ENCODE data around the gene THAP12. TPM values are rescaled to one million over a fixed set of nuclear protein-coding genes. Genes with fewer than 3 reads are reported as not detected.

THAP12 gene
- total and polyA plus RNA-seq, 4 donors, result 5.6 to 21.9 (median 13.7) TPM

DNA sequence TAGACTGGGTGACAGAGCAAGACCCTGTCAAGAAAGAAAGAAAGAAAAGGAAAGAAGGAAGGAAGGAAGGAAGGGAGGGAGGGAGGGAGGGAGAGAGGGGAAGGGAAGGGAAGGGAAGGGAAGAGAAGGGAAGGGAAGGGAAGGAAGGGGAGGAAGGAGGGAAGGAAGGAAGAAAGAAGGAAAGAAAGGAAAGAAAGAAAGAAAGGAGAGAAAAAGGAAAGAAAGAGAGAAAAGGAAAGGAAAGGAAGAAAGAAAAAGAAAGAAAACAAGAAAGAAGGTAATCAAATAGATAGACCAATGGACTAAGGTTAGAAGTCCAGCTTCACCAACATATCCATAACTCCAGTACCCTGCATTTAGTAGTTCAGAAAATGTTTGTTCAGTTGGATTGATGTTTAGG lies 45.7 kb upstream of the THAP12 start:
- Histone ChIP-seq H3K4me3 (ENCODE audit: low read depth in 1 of 3, low read length in 3 of 3) (no peak overlapping the region), H3K9ac (ENCODE audit: low read depth in 1 of 2, low read length in 2 of 2) (no peak overlapping the region), H3K36me3 (ENCODE audit: control insufficient read depth in 4 of 4, insufficient read depth in 3 of 4, low read depth in 1 of 4, low read length in 3 of 4) (no peaks in the 10 kb centered on the region), H3K4me1 (ENCODE audit: control insufficient read depth in 4 of 4, insufficient read depth in 4 of 4, low read length in 3 of 4) (no peaks in the 10 kb centered on the region), H3K27me3 (ENCODE audit: control insufficient read depth in 4 of 4, insufficient read depth in 4 of 4, low read length in 3 of 4) (peaks cover 0 to 3% (median 0%) of the 10 kb centered on the region in 4 donors), H3K9me3 (ENCODE audit: control insufficient read depth in 4 of 4, low read length in 3 of 4) (no peaks in the 10 kb centered on the region), H3K27ac (ENCODE audit: low read depth in 1 of 2, low read length in 2 of 2) (no peak overlapping the region)
- DNase-seq (ENCODE audit: low spot score), result no peak
- TF ChIP-seq TAF1 (conservative IDR thresholded peaks at IDR 0.05) (no peak), HNF4A (conservative IDR thresholded peaks at IDR 0.05) (no peak), HNF4G (IDR thresholded peaks at IDR 0.05) (no peak), FOXA1 (IDR thresholded peaks at IDR 0.05) (no peak), GABPA (IDR thresholded peaks at IDR 0.05 in 1 of 2, conservative IDR thresholded peaks at IDR 0.05 in 1 of 2) (no peak), YY1 (IDR thresholded peaks at IDR 0.05) (no peak), MAX (IDR thresholded peaks at IDR 0.05) (no peak), FOXA2 (IDR thresholded peaks at IDR 0.05) (no peak), SP1 (IDR thresholded peaks at IDR 0.05) (no peak)
- TF ChIP-seq, protein P1, sequence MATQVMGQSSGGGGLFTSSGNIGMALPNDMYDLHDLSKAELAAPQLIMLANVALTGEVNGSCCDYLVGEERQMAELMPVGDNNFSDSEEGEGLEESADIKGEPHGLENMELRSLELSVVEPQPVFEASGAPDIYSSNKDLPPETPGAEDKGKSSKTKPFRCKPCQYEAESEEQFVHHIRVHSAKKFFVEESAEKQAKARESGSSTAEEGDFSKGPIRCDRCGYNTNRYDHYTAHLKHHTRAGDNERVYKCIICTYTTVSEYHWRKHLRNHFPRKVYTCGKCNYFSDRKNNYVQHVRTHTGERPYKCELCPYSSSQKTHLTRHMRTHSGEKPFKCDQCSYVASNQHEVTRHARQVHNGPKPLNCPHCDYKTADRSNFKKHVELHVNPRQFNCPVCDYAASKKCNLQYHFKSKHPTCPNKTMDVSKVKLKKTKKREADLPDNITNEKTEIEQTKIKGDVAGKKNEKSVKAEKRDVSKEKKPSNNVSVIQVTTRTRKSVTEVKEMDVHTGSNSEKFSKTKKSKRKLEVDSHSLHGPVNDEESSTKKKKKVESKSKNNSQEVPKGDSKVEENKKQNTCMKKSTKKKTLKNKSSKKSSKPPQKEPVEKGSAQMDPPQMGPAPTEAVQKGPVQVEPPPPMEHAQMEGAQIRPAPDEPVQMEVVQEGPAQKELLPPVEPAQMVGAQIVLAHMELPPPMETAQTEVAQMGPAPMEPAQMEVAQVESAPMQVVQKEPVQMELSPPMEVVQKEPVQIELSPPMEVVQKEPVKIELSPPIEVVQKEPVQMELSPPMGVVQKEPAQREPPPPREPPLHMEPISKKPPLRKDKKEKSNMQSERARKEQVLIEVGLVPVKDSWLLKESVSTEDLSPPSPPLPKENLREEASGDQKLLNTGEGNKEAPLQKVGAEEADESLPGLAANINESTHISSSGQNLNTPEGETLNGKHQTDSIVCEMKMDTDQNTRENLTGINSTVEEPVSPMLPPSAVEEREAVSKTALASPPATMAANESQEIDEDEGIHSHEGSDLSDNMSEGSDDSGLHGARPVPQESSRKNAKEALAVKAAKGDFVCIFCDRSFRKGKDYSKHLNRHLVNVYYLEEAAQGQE (IDR thresholded peaks at IDR 0.05), result no peak
- TF ChIP-seq, protein P2, sequence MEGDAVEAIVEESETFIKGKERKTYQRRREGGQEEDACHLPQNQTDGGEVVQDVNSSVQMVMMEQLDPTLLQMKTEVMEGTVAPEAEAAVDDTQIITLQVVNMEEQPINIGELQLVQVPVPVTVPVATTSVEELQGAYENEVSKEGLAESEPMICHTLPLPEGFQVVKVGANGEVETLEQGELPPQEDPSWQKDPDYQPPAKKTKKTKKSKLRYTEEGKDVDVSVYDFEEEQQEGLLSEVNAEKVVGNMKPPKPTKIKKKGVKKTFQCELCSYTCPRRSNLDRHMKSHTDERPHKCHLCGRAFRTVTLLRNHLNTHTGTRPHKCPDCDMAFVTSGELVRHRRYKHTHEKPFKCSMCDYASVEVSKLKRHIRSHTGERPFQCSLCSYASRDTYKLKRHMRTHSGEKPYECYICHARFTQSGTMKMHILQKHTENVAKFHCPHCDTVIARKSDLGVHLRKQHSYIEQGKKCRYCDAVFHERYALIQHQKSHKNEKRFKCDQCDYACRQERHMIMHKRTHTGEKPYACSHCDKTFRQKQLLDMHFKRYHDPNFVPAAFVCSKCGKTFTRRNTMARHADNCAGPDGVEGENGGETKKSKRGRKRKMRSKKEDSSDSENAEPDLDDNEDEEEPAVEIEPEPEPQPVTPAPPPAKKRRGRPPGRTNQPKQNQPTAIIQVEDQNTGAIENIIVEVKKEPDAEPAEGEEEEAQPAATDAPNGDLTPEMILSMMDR (IDR thresholded peaks at IDR 0.05; ENCODE audit: low read depth, low read length, missing input control), result no peak
- TF ChIP-seq, protein P3, sequence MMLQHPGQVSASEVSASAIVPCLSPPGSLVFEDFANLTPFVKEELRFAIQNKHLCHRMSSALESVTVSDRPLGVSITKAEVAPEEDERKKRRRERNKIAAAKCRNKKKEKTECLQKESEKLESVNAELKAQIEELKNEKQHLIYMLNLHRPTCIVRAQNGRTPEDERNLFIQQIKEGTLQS (IDR thresholded peaks at IDR 0.05), result no peak

DNA sequence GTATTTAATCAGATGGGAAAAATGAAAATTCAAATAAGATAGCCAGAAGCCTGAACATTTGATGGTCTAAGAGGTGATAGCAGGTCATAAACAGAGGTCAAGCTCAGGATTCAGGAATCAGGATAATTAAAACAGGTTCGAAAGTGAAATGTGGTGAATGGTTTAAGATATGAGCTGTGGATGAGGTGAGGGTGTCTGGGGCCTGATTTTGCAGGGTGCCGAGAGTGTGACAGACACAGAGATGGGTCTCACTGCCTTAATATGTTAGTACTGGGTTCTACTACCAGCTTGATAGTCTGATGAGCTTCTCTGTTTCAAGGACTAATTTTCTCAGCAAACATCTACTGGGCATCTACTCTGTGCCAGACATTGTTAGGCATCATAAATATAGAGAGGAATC lies 44.0 kb upstream of the THAP12 start:
- TF ChIP-seq JUND (IDR thresholded peaks at IDR 0.05) (no peak), MAX (IDR thresholded peaks at IDR 0.05) (no peak), FOXA1 (IDR thresholded peaks at IDR 0.05) (no peak), NR2F2 (IDR thresholded peaks at IDR 0.05) (no peak), YY1 (IDR thresholded peaks at IDR 0.05) (no peak), TAF1 (conservative IDR thresholded peaks at IDR 0.05) (no peak), FOXA2 (IDR thresholded peaks at IDR 0.05) (no peak)
- 89% methylated on average over 2 of the region's 2 CpGs for WGBS
- H3K4me3 ChIP-seq (ENCODE audit: low read depth in 1 of 3, low read length in 3 of 3), result no peak overlapping the region
- H3K9me3 ChIP-seq (ENCODE audit: control insufficient read depth in 4 of 4, low read length in 3 of 4), result no peaks in the 10 kb centered on the region
- no peak for DNase-seq (ENCODE audit: low spot score)
- H3K9ac ChIP-seq (ENCODE audit: low read depth in 1 of 2, low read length in 2 of 2), result no peak overlapping the region
- peaks cover 0 to 3% (median 0%) of the 10 kb centered on the region in 4 donors for H3K27me3 ChIP-seq (ENCODE audit: control insufficient read depth in 4 of 4, insufficient read depth in 4 of 4, low read length in 3 of 4)
- H3K4me1 ChIP-seq (ENCODE audit: control insufficient read depth in 4 of 4, insufficient read depth in 4 of 4, low read length in 3 of 4), result no peaks in the 10 kb centered on the region
- no peak overlapping the region for H3K27ac ChIP-seq (ENCODE audit: low read depth in 1 of 2, low read length in 2 of 2)
- no peaks in the 10 kb centered on the region for H3K36me3 ChIP-seq (ENCODE audit: control insufficient read depth in 4 of 4, insufficient read depth in 3 of 4, low read depth in 1 of 4, low read length in 3 of 4)

Data from liver (tissue), 9 donors.